Activated CD8-positive, alpha-beta memory T cell treated with anti-CD3 and anti-CD28 coated beads for 1 hour (primary cell): ENCODE measurements around the gene CHRNE.
"Not testable (repeated sequence)": the region's sequence is repeated elsewhere in the genome, so short reads cannot be mapped to it uniquely, and the experiment has no call there.

Experiments
- DNase-seq, 2 donors: peaks; one replicate each; pipeline ENCODE4 v3.0.0-alpha.2; 2020; ENCODE audit warnings: low read depth in 1 of 2; ENCODE audit errors: extremely low read depth in 1 of 2

The CHRNE gene

GRCh38 chr17:4857347-4857746 is 45.6 kb downstream of the CHRNE start:
- not testable (repeated sequence) for DNase-seq

DNA sequence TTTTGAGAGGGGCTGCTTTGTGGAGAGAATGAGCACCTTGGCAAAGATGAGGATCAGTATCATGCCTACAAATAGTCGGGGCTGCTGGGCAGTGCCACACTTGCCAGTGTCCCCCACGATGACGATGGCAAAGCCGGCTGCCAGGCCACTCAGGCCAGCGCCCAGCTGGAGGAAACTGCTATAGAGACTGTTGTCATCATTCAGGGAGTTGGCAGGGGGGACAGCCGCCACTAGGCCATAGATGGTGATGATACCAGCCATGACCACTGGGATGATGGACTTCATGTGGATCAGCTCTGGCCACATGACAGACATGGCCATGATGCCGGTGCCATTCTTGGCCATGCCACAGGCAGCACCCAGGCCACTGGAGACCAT is 46.0 kb downstream of the CHRNE start:
- DNase-seq = no peak

- no peak for DNase-seq
Measured at GRCh38 chr17:4856271-4856936, 46.5 kb downstream of the CHRNE start.

DNA sequence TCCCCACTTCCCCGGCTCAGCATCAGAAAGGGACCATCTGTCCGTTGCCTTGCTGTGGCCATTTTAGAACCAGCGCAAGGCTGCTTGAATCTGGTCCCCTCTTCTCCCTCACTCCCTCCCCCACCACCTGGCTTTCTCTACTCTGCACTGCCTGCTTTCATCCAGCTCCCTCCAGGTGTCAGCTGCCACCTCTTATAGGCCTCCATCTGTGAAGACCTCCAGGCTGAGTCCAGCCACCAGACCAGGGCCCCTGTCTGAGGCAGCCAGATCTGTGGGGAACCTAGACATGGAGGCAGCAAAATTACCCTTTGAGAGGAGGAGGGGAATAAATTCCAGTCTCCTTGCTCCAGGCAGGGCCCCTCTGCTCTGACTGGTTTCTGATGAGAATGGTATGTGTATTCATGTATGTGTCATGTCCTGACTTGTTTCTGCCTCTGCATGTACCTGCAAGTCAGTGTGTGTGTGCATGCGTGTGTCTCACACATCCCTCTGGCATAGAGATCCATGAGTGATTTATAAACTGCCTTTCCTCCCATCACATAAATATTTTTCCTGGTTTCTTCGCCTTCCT is 48.7 kb downstream of the CHRNE start:
- no peak for DNase-seq

DNA sequence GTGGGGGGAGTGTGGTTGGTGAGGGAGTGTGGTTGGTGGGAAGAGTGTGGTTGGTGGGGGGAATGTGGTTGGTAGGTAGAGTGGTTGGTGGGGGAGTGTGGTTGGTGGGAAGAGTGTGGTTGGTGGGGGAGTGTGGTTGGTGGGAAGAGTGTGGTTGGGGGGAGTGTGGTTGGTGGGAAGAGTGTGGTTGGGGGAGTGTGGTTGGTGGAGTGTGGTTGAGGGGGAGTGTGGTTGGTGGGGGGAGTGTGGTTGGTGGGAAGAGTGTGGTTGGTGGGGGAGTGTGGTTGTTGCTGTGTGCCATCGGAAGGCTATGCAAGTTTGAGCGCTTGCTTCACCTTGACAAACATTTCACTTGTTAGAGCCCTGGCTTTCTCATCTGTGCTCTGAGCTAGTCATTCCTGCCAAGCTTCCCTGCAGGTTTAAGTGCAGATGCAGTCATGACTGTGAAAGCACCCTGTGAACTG is 49.7 kb downstream of the CHRNE start:
- no peak for DNase-seq

DNA sequence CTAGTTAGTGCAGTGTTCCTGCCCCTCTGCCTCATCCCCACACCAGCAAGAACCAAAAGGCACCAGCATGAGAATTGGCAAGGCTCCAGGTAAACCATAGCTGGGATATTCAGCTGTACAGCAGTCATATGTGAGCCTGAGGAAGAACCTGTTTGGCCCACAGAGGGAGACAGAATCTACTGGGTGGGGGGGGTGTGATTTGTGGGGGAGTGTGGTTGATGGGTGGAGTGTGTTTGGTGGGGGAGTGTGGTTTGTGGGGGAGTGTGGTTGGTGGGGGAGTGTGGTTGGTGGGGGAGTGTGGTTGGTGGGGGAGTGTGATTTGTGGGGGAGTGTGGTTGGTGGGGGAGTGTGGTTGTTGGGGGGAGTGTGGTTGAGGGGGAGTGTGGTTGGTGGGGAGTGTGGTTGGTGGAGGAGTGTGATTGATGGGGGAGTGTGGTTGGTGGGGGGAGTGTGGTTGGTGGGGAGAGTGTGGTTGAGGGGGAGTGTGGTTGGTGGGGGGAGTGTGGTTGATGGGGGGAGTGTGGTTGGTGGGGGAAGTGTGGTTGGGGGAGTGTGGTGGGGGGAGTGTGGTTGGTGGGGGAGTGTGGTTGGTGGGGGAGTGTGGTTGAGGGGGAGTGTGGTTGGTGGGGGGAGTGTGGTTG is 50.2 kb downstream of the CHRNE start:
- DNase-seq = no peak

GRCh38 chr17:4851084-4851483 is 51.8 kb downstream of the CHRNE start:
- no peak for DNase-seq

DNA sequence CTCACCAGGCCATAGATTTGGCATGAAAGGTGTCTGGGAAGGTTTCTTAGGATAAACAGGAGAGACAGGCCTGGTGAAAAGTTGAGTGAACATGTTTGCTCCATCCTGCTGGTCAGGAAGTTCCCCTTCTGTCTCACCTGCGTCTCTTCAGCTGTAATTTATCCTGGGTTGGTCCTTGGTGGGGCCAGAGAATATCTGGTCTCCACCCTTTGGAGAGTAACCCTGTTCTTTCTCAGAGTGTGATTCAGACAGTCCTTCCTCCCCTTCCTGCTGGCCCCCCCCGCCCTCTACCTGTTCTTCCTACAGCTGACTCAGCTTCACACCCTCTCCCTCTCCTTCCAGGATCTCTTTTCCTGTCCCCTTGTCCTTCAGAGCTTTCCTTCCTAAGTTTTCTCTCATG is 52.7 kb downstream of the CHRNE start:
- no peak for DNase-seq

DNA sequence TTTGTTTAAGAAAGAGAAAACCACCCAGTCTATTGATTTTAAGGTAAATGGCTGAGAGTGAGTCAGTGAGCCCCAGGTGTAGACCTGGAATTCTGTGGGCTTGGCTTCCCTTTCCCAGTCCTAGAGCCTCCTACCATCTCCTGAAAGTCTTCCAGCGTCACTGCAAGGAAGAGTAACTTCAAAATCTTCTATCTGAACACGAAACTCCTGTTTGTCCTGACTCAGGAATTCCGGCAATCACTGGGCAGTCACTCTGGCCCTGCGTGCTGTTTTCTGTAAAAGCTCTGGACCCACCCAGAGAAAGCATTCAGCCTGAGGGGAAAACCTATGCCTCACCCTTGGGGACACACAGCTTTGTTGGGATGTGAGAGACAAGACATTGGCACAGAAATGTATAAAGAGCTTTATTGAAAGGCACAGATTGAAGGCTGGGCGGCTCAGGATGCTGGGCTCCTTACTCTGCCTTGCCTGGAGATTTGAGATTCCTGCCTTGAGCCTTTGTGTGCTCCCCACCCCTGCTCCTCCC is 53.8 kb downstream of the CHRNE start:
- no peak for DNase-seq
